IPS-18c (cell line): ENCODE measurements around the gene SART1.
"Not testable (repeated sequence)": the region's sequence is repeated elsewhere in the genome, so short reads cannot be mapped to it uniquely, and the experiment has no call there.

Experiments used
- H3K4me3 ChIP-seq: 2 replicates; pipeline ENCODE4 v1.7.0; 2013; ENCODE audit warnings: low read depth, mild to moderate bottlenecking, low read length, moderate library complexity; ENCODE audit not compliant: insufficient read depth
- H3K9me3 ChIP-seq: one replicate; pipeline ENCODE4 v1.6.1; 2013; ENCODE audit warnings: mild to moderate bottlenecking, low read length, moderate library complexity; ENCODE audit not compliant: control insufficient read depth, insufficient read depth

Gene SART1

GRCh38 chr11:66015936-66016792 lies 54.6 kb downstream of the SART1 start:
- Histone ChIP-seq H3K9me3 (no peaks in the 10 kb centered on the region), H3K4me3 (no peak overlapping the region)

- no peak overlapping the region for H3K4me3 ChIP-seq
These were observed 55.3 kb downstream of the SART1 start for GRCh38 chr11:66016793-66017177.

GRCh38 chr11:66017321-66017720 lies 55.8 kb downstream of the SART1 start:
- Histone ChIP-seq H3K4me3 (no peak overlapping the region), H3K9me3 (no peaks in the 10 kb centered on the region)

More at GRCh38 chr11:66016793-66017177, 55.3 kb downstream of the SART1 start:
- H3K9me3 ChIP-seq, result no peaks in the 10 kb centered on the region

- H3K4me3 ChIP-seq, result no peak overlapping the region
- no peaks in the 10 kb centered on the region for H3K9me3 ChIP-seq
These were observed 58.7 kb downstream of the SART1 start for GRCh38 chr11:66020212-66020611.

GRCh38 chr11:66020618-66021357 lies 59.3 kb downstream of the SART1 start:
- H3K9me3 ChIP-seq, result no peaks in the 10 kb centered on the region
- no peak overlapping the region for H3K4me3 ChIP-seq

GRCh38 chr11:66022401-66023185 lies 61.1 kb downstream of the SART1 start:
- no peaks in the 10 kb centered on the region for H3K9me3 ChIP-seq
- no peak overlapping the region for H3K4me3 ChIP-seq

GRCh38 chr11:66023186-66023440 lies 61.6 kb downstream of the SART1 start:
- H3K4me3 ChIP-seq, H3K9me3 ChIP-seq: not testable (repeated sequence)

GRCh38 chr11:66026017-66026529 lies 64.5 kb downstream of the SART1 start, which contains the start of gene CATSPER1:
CATSPER1 (minus strand) TSS chr11:66026479; CDS start chr11:66026379, 100 bp downstream.
- no peaks in the 10 kb centered on the region for H3K9me3 ChIP-seq
- no peak within 1 kb of the TSS for H3K4me3 ChIP-seq
